ENCODE data around the gene USP21. TPM values are rescaled to one million over a fixed set of nuclear protein-coding genes. Genes with fewer than 3 reads are reported as not detected.

USP21 gene
- total RNA-seq, 6 experiments from 2014 or later, result 6.9 to 11.1 (median 8.8) TPM

DNA sequence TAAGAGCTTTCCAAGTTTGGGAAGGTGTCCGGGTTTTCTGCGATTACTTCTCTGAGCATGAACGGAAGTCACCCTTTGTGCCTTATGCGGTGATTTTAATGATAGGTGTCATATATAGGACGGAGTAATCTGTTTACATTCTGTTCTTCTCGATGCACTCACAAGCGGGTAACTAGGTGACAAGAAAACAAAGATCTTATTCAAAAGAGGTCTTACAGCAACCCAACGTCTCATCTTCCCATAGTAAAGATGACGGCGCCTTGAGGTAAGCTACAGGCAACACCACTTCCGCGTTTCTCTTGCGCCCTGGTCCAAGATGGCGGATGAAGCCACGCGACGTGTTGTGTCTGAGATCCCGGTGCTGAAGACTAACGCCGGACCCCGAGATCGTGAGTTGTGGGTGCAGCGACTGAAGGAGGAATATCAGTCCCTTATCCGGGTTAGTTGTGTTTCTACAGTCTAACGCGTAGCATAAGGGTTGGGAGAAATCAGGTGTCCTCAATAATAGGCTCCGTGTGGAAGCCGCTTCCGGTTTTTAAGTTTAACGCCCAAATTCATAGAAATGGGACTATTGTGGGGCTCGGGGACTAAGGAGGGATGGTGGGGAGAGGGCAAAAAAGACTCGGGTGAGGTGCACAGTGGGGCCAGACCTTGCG lies 5.5 kb upstream of the USP21 start, which contains the start of gene UFC1:
TSS of gene UFC1 (plus strand) at position 297 of the 656 bp plus-strand sequence. CDS start at position 317, 20 bp downstream.
- H3K9me3 ChIP-seq, result no peaks in the 10 kb centered on the region
- intact Hi-C loops (cut with DNase I), result no loop called here
- no peaks in the 10 kb centered on the region for H3K4me1 ChIP-seq
- H3K27ac ChIP-seq, result peak within 1 kb of the TSS; percentile 78 to 96 (median 94)
- under 1% methylated on average over 32 of the region's 33 CpGs for WGBS (ENCODE audit: insufficient coverage, low coverage, low lambda C conversion rate, missing lambda C conversion rate)
- ATAC-seq (peak; percentile 93 to 95 (median 93)), DNase-seq (peak; percentile 69 to 84 (median 80))
- peaks cover 0 to 5% (median 0%) of the 10 kb centered on the region in 4 donors for H3K36me3 ChIP-seq
- H3K4me3 ChIP-seq, result peak within 1 kb of the TSS; percentile 58 to 76 (median 65)
- TF ChIP-seq, protein P1, sequence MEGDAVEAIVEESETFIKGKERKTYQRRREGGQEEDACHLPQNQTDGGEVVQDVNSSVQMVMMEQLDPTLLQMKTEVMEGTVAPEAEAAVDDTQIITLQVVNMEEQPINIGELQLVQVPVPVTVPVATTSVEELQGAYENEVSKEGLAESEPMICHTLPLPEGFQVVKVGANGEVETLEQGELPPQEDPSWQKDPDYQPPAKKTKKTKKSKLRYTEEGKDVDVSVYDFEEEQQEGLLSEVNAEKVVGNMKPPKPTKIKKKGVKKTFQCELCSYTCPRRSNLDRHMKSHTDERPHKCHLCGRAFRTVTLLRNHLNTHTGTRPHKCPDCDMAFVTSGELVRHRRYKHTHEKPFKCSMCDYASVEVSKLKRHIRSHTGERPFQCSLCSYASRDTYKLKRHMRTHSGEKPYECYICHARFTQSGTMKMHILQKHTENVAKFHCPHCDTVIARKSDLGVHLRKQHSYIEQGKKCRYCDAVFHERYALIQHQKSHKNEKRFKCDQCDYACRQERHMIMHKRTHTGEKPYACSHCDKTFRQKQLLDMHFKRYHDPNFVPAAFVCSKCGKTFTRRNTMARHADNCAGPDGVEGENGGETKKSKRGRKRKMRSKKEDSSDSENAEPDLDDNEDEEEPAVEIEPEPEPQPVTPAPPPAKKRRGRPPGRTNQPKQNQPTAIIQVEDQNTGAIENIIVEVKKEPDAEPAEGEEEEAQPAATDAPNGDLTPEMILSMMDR (IDR thresholded peaks at IDR 0.05), result no peak
- peak; percentile 61 for TF ChIP-seq POLR2A (IDR thresholded peaks at IDR 0.05)
- no peaks in the 10 kb centered on the region for H3K27me3 ChIP-seq

DNA sequence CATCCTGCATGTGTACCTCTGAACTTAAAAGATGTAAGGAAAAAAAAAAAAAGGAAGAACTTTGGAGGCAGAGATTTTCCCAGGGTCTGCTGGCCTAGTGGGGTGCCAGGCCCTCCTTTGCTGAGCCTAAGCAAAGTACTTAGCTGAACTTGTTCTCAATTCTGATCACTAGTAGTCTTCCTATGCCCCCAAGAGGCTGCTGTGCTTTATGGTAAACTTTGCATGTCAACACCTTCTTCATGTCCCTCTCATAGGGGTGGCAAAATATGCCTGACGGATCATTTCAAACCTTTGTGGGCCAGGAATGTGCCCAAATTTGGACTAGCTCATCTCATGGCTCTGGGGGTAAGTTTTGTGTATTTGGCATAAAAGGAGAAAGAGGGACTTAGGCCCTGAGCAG lies 1.4 kb upstream of the USP21 start:
- DNase-seq (no peak), ATAC-seq (no peak)
- H3K36me3 ChIP-seq, result peaks cover 0 to 13% (median 0%) of the 10 kb centered on the region in 4 donors
- H3K9me3 ChIP-seq, result no peaks in the 10 kb centered on the region
- WGBS (ENCODE audit: insufficient coverage, low coverage, low lambda C conversion rate, missing lambda C conversion rate), result 100% methylated on average over 1 of the region's 1 CpG
- no peak overlapping the region for H3K4me3 ChIP-seq
- intact Hi-C loops (cut with DNase I), result no loop called here
- H3K27me3 ChIP-seq, result no peaks in the 10 kb centered on the region
- peaks cover 0 to 8% (median 0%) of the 10 kb centered on the region in 4 donors for H3K4me1 ChIP-seq
- TF ChIP-seq, protein P1 (IDR thresholded peaks at IDR 0.05), result no peak
- no peak for TF ChIP-seq POLR2A (IDR thresholded peaks at IDR 0.05)
- no peak overlapping the region for H3K27ac ChIP-seq

DNA sequence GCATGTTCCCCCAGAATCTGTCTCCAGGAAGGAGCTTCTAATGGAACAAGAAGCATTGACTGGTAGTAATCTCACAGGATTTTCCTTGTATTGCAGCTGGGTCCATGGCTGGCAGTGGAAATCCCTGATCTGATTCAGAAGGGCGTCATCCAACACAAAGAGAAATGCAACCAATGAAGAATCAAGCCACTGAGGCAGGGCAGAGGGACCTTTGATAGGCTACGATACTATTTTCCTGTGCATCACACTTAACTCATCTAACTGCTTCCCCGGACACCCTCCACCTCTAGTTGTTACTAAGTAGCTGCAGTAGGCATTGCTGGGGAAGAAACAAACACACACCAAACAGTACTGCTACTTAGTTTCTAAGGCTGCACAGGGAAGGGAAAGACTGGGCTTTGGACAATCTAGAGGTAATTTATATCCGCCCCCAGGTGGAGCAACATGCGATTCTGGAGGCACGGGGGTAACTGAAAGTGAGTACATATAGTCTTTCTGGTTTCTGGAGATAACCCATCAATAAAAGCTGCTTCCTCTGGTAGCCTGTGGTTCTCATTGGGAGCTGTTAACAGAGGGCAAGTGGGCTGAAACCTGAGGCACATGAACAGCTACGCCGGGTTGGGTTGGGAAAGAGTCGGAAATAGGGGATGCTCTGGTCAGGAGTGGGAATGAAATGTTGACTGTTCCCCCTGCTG lies 837 bp upstream of the USP21 start:
- WGBS (ENCODE audit: insufficient coverage, low coverage, low lambda C conversion rate, missing lambda C conversion rate), result 50% methylated on average over 5 of the region's 9 CpGs

DNA sequence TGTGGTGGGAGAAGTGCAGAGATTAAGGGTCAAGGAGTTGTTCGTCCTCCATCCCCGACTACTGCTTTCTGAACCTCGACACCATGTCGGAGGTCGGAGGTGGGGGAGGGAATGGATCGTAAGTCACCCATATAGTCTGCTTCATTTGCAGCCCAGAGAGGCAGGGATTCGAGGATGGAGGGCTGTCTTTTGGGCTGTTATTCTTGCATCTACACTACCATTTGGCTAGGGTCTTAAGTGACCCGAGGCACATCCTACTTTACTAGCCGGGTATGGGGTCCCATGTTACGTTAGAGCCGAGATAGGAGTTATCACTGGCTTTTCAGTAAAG lies 578 bp downstream of the USP21 start:
- Histone ChIP-seq H3K27ac (peak overlapping the region; percentile 73 to 85 (median 78)), H3K36me3 (peaks cover 0 to 22% (median 0%) of the 10 kb centered on the region in 4 donors), H3K4me1 (peaks cover 0 to 8% (median 0%) of the 10 kb centered on the region in 4 donors), H3K27me3 (no peaks in the 10 kb centered on the region), H3K9me3 (no peaks in the 10 kb centered on the region), H3K4me3 (peak overlapping the region; percentile 84 to 93 (median 87))
- intact Hi-C loops (cut with DNase I), result no loop called here
- DNase-seq, result no peak
- WGBS (ENCODE audit: insufficient coverage, low coverage, low lambda C conversion rate, missing lambda C conversion rate), result 15% methylated on average over 5 of the region's 11 CpGs
- ATAC-seq, result no peak
- TF ChIP-seq POLR2A (IDR thresholded peaks at IDR 0.05), result no peak
- TF ChIP-seq, protein P1 (IDR thresholded peaks at IDR 0.05), result no peak

More for the DNA sequence above, 837 bp upstream of the USP21 start:
- Histone ChIP-seq H3K4me3 (peak overlapping the region; percentile 84 to 93 (median 87)), H3K4me1 (peaks cover 0 to 8% (median 0%) of the 10 kb centered on the region in 4 donors), H3K36me3 (peaks cover 0 to 18% (median 0%) of the 10 kb centered on the region in 4 donors), H3K9me3 (no peaks in the 10 kb centered on the region), H3K27ac (peak overlapping the region; percentile 73 to 85 (median 78)), H3K27me3 (no peaks in the 10 kb centered on the region)
- no peak for DNase-seq
- intact Hi-C loops (cut with DNase I), result no loop called here
- TF ChIP-seq POLR2A (IDR thresholded peaks at IDR 0.05), result no peak
- TF ChIP-seq, protein P1 (IDR thresholded peaks at IDR 0.05), result no peak
- no peak for ATAC-seq
